ENCODE measurements around the gene BNC2.

DNA sequence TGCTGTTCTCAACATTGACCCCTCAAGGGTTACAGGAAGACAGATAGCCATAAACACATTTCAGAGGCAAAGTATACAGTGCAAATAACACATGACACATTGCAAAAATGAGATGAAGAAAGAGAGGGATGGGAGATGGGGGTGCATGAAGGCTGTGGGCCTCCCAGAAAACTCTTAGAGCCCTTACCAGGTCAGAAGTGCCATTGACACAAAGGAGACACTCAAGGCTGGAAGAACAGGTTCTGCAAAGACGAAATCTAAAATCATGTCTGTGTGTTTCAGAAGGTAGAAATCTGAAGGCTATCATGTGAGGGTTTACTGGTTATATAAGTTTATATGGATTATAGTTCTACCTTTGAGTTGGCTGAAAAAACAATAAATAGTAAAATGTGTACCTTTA lies 318.8 kb downstream of the BNC2 start:
- TF ChIP-seq, protein P1, sequence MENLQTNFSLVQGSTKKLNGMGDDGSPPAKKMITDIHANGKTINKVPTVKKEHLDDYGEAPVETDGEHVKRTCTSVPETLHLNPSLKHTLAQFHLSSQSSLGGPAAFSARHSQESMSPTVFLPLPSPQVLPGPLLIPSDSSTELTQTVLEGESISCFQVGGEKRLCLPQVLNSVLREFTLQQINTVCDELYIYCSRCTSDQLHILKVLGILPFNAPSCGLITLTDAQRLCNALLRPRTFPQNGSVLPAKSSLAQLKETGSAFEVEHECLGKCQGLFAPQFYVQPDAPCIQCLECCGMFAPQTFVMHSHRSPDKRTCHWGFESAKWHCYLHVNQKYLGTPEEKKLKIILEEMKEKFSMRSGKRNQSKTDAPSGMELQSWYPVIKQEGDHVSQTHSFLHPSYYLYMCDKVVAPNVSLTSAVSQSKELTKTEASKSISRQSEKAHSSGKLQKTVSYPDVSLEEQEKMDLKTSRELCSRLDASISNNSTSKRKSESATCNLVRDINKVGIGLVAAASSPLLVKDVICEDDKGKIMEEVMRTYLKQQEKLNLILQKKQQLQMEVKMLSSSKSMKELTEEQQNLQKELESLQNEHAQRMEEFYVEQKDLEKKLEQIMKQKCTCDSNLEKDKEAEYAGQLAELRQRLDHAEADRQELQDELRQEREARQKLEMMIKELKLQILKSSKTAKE (CRISPR knock-in tag; IDR thresholded peaks at IDR 0.05; ENCODE audit: borderline replicate concordance): no peak
- TF ChIP-seq EHMT2 (IDR thresholded peaks at IDR 0.05; ENCODE audit: borderline replicate concordance, low read depth, low read length): no peak
- no peak for TF ChIP-seq CTCF (CRISPR knock-in tag; IDR thresholded peaks at IDR 0.05)
- TF ChIP-seq EZH2 (conservative IDR thresholded peaks at IDR 0.05; ENCODE audit: low read depth, low read length): no peak
- no peak for TF ChIP-seq NR1H2 (CRISPR knock-in tag; IDR thresholded peaks at IDR 0.05; ENCODE audit: borderline replicate concordance, low read depth)
- no peak for TF ChIP-seq SSRP1 (CRISPR knock-in tag; IDR thresholded peaks at IDR 0.05)
